H1 (cell line): ENCODE measurements around the gene TMCC1. TPM values are rescaled to one million over a fixed set of nuclear protein-coding genes. Genes with fewer than 3 reads are reported as not detected.

Experiments used
- CTCF ChIA-PET: fragments of 300-600 bp; sonication (Branson Sonifier 250); formaldehyde crosslinking; loops from one replicate; lab custom pipeline; 2021; ENCODE audit not compliant: partially characterized antibody; lab: Charles Lee
- POLR2A ChIA-PET: fragments of 300-600 bp; sonication (Branson Sonifier 250); formaldehyde crosslinking; loops from one replicate; lab custom pipeline; 2021; ENCODE audit warnings: inconsistent platforms; ENCODE audit not compliant: partially characterized antibody; lab: Charles Lee
- DNase-seq, 2 experiments: peaks; one replicate each; pipeline versions ENCODE4 v3.0.0 to v3.0.0-alpha.2; 2010 to 2022; ENCODE audit warnings: low spot score in 2 of 2, low read depth in 1 of 2, mixed read lengths in 1 of 2
- FAIRE-seq: peaks from 2 replicates; lab custom pipeline; 2011; peaks lifted over from hg19 to GRCh38; lab: Jason Lieb, UNC
- H2AFZ ChIP-seq: 2 replicates; pipeline ENCODE4 v1.8.1; 2012; ENCODE audit warnings: low read length, inconsistent platforms
- H2AK5ac ChIP-seq: 2 replicates; pipeline ENCODE4 v1.6.1; 2013; ENCODE audit warnings: low read depth, low read length
- H2BK120ac ChIP-seq: replicated peaks from 2 replicates; pipeline ENCODE3; 2013; ENCODE audit warnings: low read depth, low read length, inconsistent platforms
- H2BK12ac ChIP-seq: 2 replicates; pipeline ENCODE4 v1.6.1; 2013; ENCODE audit warnings: low read depth, low read length
- H2BK15ac ChIP-seq: 2 replicates; pipeline ENCODE4 v1.6.1; 2013; ENCODE audit warnings: low read length
- H2BK20ac ChIP-seq: 2 replicates; pipeline ENCODE4 v1.6.1; 2013; ENCODE audit warnings: low read length
- H2BK5ac ChIP-seq: 2 replicates; pipeline ENCODE4 v1.6.1; 2013; ENCODE audit warnings: low read depth, low read length
- H3K14ac ChIP-seq: 2 replicates; pipeline ENCODE4 v1.6.1; 2013; ENCODE audit warnings: inconsistent platforms; ENCODE audit not compliant: insufficient read length
- H3K18ac ChIP-seq: 2 replicates; pipeline ENCODE4 v1.6.1; 2013; ENCODE audit warnings: low read length; ENCODE audit errors: extremely low read depth
- H3K23ac ChIP-seq: 2 replicates; pipeline ENCODE4 v1.6.1; 2013; ENCODE audit warnings: inconsistent platforms; ENCODE audit not compliant: insufficient read length
- H3K23me2 ChIP-seq: 2 replicates; pipeline ENCODE4 v1.6.1; 2013; ENCODE audit warnings: low read depth, low read length
- H3K27ac ChIP-seq: 2 replicates; pipeline ENCODE4 v1.6.1; 2011; ENCODE audit warnings: low read depth, low read length, inconsistent platforms
- H3K27me3 ChIP-seq, 4 experiments: replicated peaks in 1 of 4; 1 replicate in 1 of 4; 2 replicates in 3 of 4; pipeline versions ENCODE4 v1.6.1 to v1.8.1; 2011 to 2013; ENCODE audit warnings: low read length in 3 of 4, mild to moderate bottlenecking in 3 of 4, inconsistent platforms in 2 of 4, mixed read lengths in 2 of 4, moderate library complexity in 1 of 4; ENCODE audit not compliant: control insufficient read depth in 3 of 4, insufficient read depth in 3 of 4; ENCODE audit errors: extremely low read depth in 1 of 4
- H3K36me3 ChIP-seq, 4 experiments: 2 replicates each; pipeline versions ENCODE4 v1.6.1 to v1.8.1; 2011 to 2013; ENCODE audit warnings: mild to moderate bottlenecking in 4 of 4, low read length in 3 of 4, moderate library complexity in 2 of 4, control low read depth in 1 of 4, inconsistent platforms in 1 of 4; ENCODE audit not compliant: insufficient read depth in 4 of 4, control insufficient read depth in 2 of 4
- H3K4ac ChIP-seq: replicated peaks from 2 replicates; pipeline ENCODE3; 2013; ENCODE audit warnings: low read length, low read depth, mixed read lengths, inconsistent platforms; ENCODE audit not compliant: insufficient read length
- H3K4me1 ChIP-seq, 4 experiments: replicated peaks in 1 of 4; 1 replicate in 1 of 4; 2 replicates in 3 of 4; pipeline versions ENCODE4 v1.6.1 to v1.8.1; 2011 to 2013; ENCODE audit warnings: low read length in 3 of 4, inconsistent platforms in 2 of 4, mixed read lengths in 1 of 4; ENCODE audit not compliant: insufficient read depth in 4 of 4, control insufficient read depth in 3 of 4
- H3K4me2 ChIP-seq, 2 experiments: 2 replicates each; pipeline versions ENCODE4 v1.6.1 to v1.8.1; 2011 to 2013; ENCODE audit warnings: low read depth in 2 of 2, low read length in 2 of 2, control low read depth in 1 of 2, inconsistent platforms in 1 of 2, mild to moderate bottlenecking in 1 of 2; ENCODE audit not compliant: insufficient read depth in 1 of 2
- H3K4me3 ChIP-seq, 4 experiments: fragments of 200-600, 300-600 bp in 1 of 4; sonication (generic), shearing (Covaris generic), sonication (Bioruptor Twin) in 1 of 4; 2 replicates each; pipeline versions ENCODE4 v1.5.1 to v1.8.1; 2011 to 2016; ENCODE audit warnings: low read length in 4 of 4, low read depth in 3 of 4, control low read depth in 2 of 4, inconsistent platforms in 2 of 4, mild to moderate bottlenecking in 2 of 4, mixed read lengths in 1 of 4, moderate library complexity in 1 of 4; ENCODE audit not compliant: insufficient read depth in 2 of 4; ENCODE audit errors: extremely low read depth in 1 of 4
- H3K56ac ChIP-seq: replicated peaks from 2 replicates; pipeline ENCODE3; 2013; ENCODE audit warnings: low read depth, mild to moderate bottlenecking, mixed read lengths, low read length, inconsistent platforms; ENCODE audit not compliant: insufficient read length
- H3K79me1 ChIP-seq: 2 replicates; pipeline ENCODE4 v1.6.1; 2013; ENCODE audit warnings: low read depth, low read length, control low read depth
- H3K79me2 ChIP-seq, 2 experiments: 2 replicates each; pipeline versions ENCODE4 v1.6.1 to v1.8.1; 2012 to 2013; ENCODE audit warnings: low read length in 2 of 2, mild to moderate bottlenecking in 2 of 2, inconsistent platforms in 1 of 2; ENCODE audit not compliant: insufficient read depth in 2 of 2, control insufficient read depth in 1 of 2
- H3K9ac ChIP-seq, 4 experiments: replicated peaks in 1 of 4; 1 replicate in 1 of 4; 2 replicates in 3 of 4; pipeline versions ENCODE4 v1.6.1 to v1.8.1; 2011 to 2013; ENCODE audit warnings: low read depth in 3 of 4, low read length in 3 of 4, control low read depth in 2 of 4, mild to moderate bottlenecking in 2 of 4, moderate library complexity in 2 of 4, inconsistent platforms in 1 of 4; ENCODE audit errors: extremely low read depth in 1 of 4
- H3K9me3 ChIP-seq, 2 experiments: 2 replicates each; pipeline versions ENCODE4 v1.6.1 to v1.8.1; 2012 to 2013; ENCODE audit warnings: mild to moderate bottlenecking in 2 of 2, moderate library complexity in 2 of 2, control low read depth in 1 of 2, inconsistent platforms in 1 of 2, low read depth in 1 of 2, low read length in 1 of 2, mixed read lengths in 1 of 2; ENCODE audit not compliant: insufficient read depth in 2 of 2
- H4K20me1 ChIP-seq, 2 experiments: replicated peaks in 1 of 2; 2 replicates each; pipeline versions ENCODE3 to v1.8.1; 2011 to 2013; ENCODE audit warnings: inconsistent platforms in 2 of 2, low read length in 2 of 2, mild to moderate bottlenecking in 1 of 2; ENCODE audit not compliant: insufficient read depth in 2 of 2, control insufficient read depth in 1 of 2
- H4K5ac ChIP-seq: 2 replicates; pipeline ENCODE4 v1.6.1; 2013; ENCODE audit warnings: low read length, low read depth, mixed read lengths, inconsistent platforms; ENCODE audit not compliant: insufficient read length
- H4K8ac ChIP-seq: 2 replicates; pipeline ENCODE4 v1.8.0; 2013; ENCODE audit warnings: mild to moderate bottlenecking, moderate library complexity, low read length, inconsistent platforms; ENCODE audit not compliant: insufficient read depth; ENCODE audit errors: extremely low read depth
- H4K91ac ChIP-seq: replicated peaks from 2 replicates; pipeline ENCODE3; 2013; ENCODE audit warnings: low read length, mixed read lengths, inconsistent platforms; ENCODE audit not compliant: insufficient read length
- CBX5 ChIP-seq: fragments of 300-800, 300-1000 bp; sonication (generic); IDR thresholded peaks from 2 replicates; pipeline ENCODE4 v1.7.1; 2016; ENCODE audit warnings: antibody characterized with exemption, low read length, low read depth
- CTBP2 ChIP-seq: IDR thresholded peaks from 2 replicates; pipeline ENCODE4 v1.7.0; 2011; ENCODE audit warnings: borderline replicate concordance, mild to moderate bottlenecking, moderate library complexity, mixed read lengths, low read length; ENCODE audit not compliant: insufficient read depth, insufficient read length
- MAFK ChIP-seq: IDR thresholded peaks from 2 replicates; pipeline ENCODE4 v1.6.1; 2012; ENCODE audit warnings: low read depth, mild to moderate bottlenecking, improper control_type of control experiment, low read length
- NANOG ChIP-seq: IDR thresholded peaks from 2 replicates; pipeline ENCODE4 v1.6.1; 2011; ENCODE audit warnings: low read length, low read depth, mild to moderate bottlenecking, inconsistent platforms; ENCODE audit not compliant: insufficient read depth, poor library complexity, severe bottlenecking
- NRF1 ChIP-seq: IDR thresholded peaks from 2 replicates; pipeline ENCODE4 v1.6.1; 2011; ENCODE audit warnings: mild to moderate bottlenecking, low read depth, low read length, improper control_type of control experiment
- WGBS, 2 experiments: shearing (Covaris generic) in 1 of 2; methylation state at CpG; one replicate each; pipeline versions ENCODE4 v1.1.6 to v1.1.7; 2013 to 2015; ENCODE audit warnings: low lambda C conversion rate in 2 of 2, mixed read lengths in 2 of 2, inconsistent platforms in 1 of 2, low coverage in 1 of 2, missing lambda C conversion rate in 1 of 2; ENCODE audit not compliant: insufficient replicate concordance in 2 of 2, insufficient coverage in 1 of 2, insufficient read length in 1 of 2; ENCODE audit errors: extremely low coverage in 1 of 2, missing lambda C conversion rate in 1 of 2; 5-methylcytosine and 5-hydroxymethylcytosine counted together
- polyA plus RNA-seq, 7 experiments: library from polyadenylated mRNA; depleted of rRNA in 3 of 7; stranded (reverse) in 5 of 7; unstranded in 2 of 7; fragments of >200 nt in 5 of 7; fragments of 200-250 nt in 2 of 7; gene quantifications; 1 replicate in 5 of 7; 2 replicates in 1 of 7; 4 replicates in 1 of 7; pipeline versions ENCODE4 v1.2.1 to v1.2.3, GENCODE V29; 2011 to 2013; ENCODE audit warnings: missing spikeins in 2 of 7, mixed read lengths in 2 of 7
- total RNA-seq: library from RNA; stranded (reverse); fragmentation: NEBNext Ultra II Directional; extraction: Animal tissue kit (Norgen Biotek cat#: 25700); gene quantifications from 2 replicates; pipeline ENCODE4 v1.2.1, GENCODE V29; 2021

Gene TMCC1
- total and polyA plus RNA-seq, 2 of the 8 experiments (the other 6 are each of a cell fraction or from before 2014, with no cell fraction given) = 10.4 to 27.1 TPM

DNA sequence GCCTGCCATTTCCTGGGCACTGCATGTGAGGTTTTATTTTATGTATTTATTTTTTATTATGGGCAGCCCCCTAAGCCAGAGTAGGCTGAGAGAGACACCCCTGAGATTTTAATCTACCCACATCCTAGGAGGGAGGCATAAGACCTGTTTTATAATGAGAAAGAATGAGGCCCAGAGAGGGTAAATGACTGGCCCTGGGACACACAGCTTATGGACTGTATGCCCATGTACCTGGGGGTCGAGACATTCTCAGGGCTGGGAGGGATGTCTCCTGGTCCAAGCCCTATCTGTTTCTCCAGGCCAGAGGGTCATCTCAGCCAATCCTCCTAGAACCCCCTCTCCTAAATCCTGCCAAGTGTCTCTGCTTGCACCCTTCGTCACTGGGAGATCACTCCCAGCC, 293.2 kb downstream of the TMCC1 start:
- H3K27ac ChIP-seq = no peak overlapping the region
- no peaks in the 10 kb centered on the region for H3K36me3 ChIP-seq

More for the DNA sequence above, 293.2 kb downstream of the TMCC1 start:
- Histone ChIP-seq H3K9ac (no peak overlapping the region; a peak in 1 of 7 replicates), H3K79me1 (peaks cover 5% of the 10 kb centered on the region), H3K79me2 (peaks cover 4 to 31% of the 10 kb centered on the region in 2 experiments; a peak in 2 of 4 replicates), H2BK120ac (no peak overlapping the region), H3K18ac (no peak overlapping the region), H3K27me3 (peaks cover 0 to 13% (median 10%) of the 10 kb centered on the region in 4 experiments; a peak in 5 of 7 replicates), H2BK12ac (peak overlapping the region; percentile 99; the same call in 1 of the 2 replicates), H3K56ac (no peak overlapping the region), H3K4me3 (no peak overlapping the region), H3K23ac (no peak overlapping the region), H2BK20ac (peak overlapping the region; percentile 21; the same call in 1 of the 2 replicates), H4K20me1 (peaks cover 5 to 19% of the 10 kb centered on the region in 2 experiments), H3K4me2 (no peak overlapping the region), H3K23me2 (peaks cover 8% of the 10 kb centered on the region; the same call in 1 of the 2 replicates), H3K9me3 (no peaks in the 10 kb centered on the region), H2BK5ac (peak overlapping the region; percentile 97; the same call in 1 of the 2 replicates), H2BK15ac (no peak overlapping the region), H2AFZ (no peak overlapping the region), H4K5ac (no peak overlapping the region), H4K91ac (peak overlapping the region; percentile 25), H4K8ac (peak overlapping the region; percentile 36; the same call in 1 of the 2 replicates), H2AK5ac (peak overlapping the region; percentile 96; the same call in 1 of the 2 replicates), H3K4ac (no peak overlapping the region), H3K14ac (no peak overlapping the region), H3K4me1 (peaks cover 9 to 69% (median 60%) of the 10 kb centered on the region in 4 experiments)
- WGBS, 2 experiments = 90% methylated on average over 2 of the region's 2 CpGs; no CpG with 5 or more reads in 1 of the 2 experiments
- no peak for FAIRE-seq
- TF ChIP-seq CTBP2 (no peak), CBX5 (no peak), NANOG (no peak), NRF1 (no peak), MAFK (no peak)
- DNase-seq = no peak
- CTCF ChIA-PET = interaction anchor here (0.7 to 1.5 kb wide), 4 partner anchors 8 to 16 kb away, joined by 3 to 4 read pairs (median 4); no protein-coding TSS in a partner anchor
- POLR2A ChIA-PET = interaction anchor here (0.8 to 1.0 kb wide), 2 partner anchors 12 to 120 kb away, joined by 3 read pairs; no protein-coding TSS in a partner anchor
